B cell (primary cell): ENCODE data around the gene GP1BB. TPM values are rescaled to one million over a fixed set of nuclear protein-coding genes. Genes with fewer than 3 reads are reported as not detected.

Experiments
- ATAC-seq: fragments of 200-7000 bp; cut with Tn5 transposase; one replicate; pipeline ENCODE4 v1.10.0; 2021; ENCODE audit warnings: low read depth, mild to moderate bottlenecking, moderate number of reproducible peaks, moderate library complexity
- CTCF ChIA-PET: fragments of 350-600 bp; sonication (Branson Sonifier 250); formaldehyde crosslinking; loops from one replicate; lab custom pipeline; 2021; ENCODE audit warnings: antibody characterized with exemption, inconsistent platforms; lab: Charles Lee
- POLR2A ChIA-PET: fragments of 350-600 bp; sonication (Branson Sonifier 250); formaldehyde crosslinking; loops from one replicate; lab custom pipeline; 2021; ENCODE audit warnings: antibody characterized with exemption; lab: Charles Lee
- DNase-seq: peaks from one replicate; pipeline ENCODE4 v3.0.0; 2013
- H2AFZ ChIP-seq: 2 replicates; pipeline ENCODE4 v1.6.1; 2012; ENCODE audit warnings: mild to moderate bottlenecking, low read depth, low read length; ENCODE audit not compliant: insufficient read depth, poor library complexity, severe bottlenecking
- H3K27ac ChIP-seq, 2 donors: 1 replicate in 1 of 2; 2 replicates in 1 of 2; pipeline ENCODE4 v1.5.1; 2012 to 2013; ENCODE audit warnings: low read length in 2 of 2, mild to moderate bottlenecking in 2 of 2, moderate library complexity in 1 of 2
- H3K27me3 ChIP-seq, 4 experiments: fragments of 200-600 bp in 1 of 4; sonication (generic) in 1 of 4; replicated peaks in 1 of 4; 1 replicate in 2 of 4; 2 replicates in 2 of 4; pipeline versions ENCODE4 v1.6.1 to v1.7.0; 2013 to 2016; ENCODE audit warnings: low read length in 3 of 4, mild to moderate bottlenecking in 2 of 4, mixed read lengths in 1 of 4, moderate library complexity in 1 of 4; ENCODE audit not compliant: insufficient read depth in 4 of 4, control insufficient read depth in 3 of 4; ENCODE audit errors: control extremely low read depth in 1 of 4
- H3K36me3 ChIP-seq, 2 experiments: replicated peaks in 1 of 2; 1 replicate in 1 of 2; 2 replicates in 1 of 2; pipeline versions ENCODE4 v1.6.1 to v1.7.1; 2013; ENCODE audit warnings: low read length in 1 of 2; ENCODE audit not compliant: insufficient read depth in 2 of 2, control insufficient read depth in 1 of 2; ENCODE audit errors: control extremely low read depth in 1 of 2, extremely low read depth in 1 of 2
- H3K4me1 ChIP-seq, 2 donors: fragments of 200-600 bp in 1 of 2; sonication (generic) in 1 of 2; 1 replicate in 1 of 2; 2 replicates in 1 of 2; pipeline versions ENCODE4 v1.5.1 to v1.6.1; 2013 to 2017; ENCODE audit warnings: low read length in 2 of 2; ENCODE audit not compliant: control insufficient read depth in 2 of 2, insufficient read depth in 2 of 2
- H3K4me2 ChIP-seq: replicated peaks from 2 replicates; pipeline ENCODE3; 2012; ENCODE audit warnings: mild to moderate bottlenecking, low read depth, low read length; ENCODE audit not compliant: poor library complexity, severe bottlenecking
- H3K4me3 ChIP-seq, 5 experiments: fragments of 200-600 bp in 1 of 5; sonication (generic) in 1 of 5; 1 replicate in 3 of 5; 2 replicates in 2 of 5; pipeline versions ENCODE4 v1.5.1 to v1.7.0; 2011 to 2016; ENCODE audit warnings: low read length in 4 of 5, mild to moderate bottlenecking in 4 of 5, low read depth in 2 of 5, control low read depth in 1 of 5, moderate library complexity in 1 of 5; ENCODE audit not compliant: insufficient read depth in 1 of 5; ENCODE audit errors: control extremely low read depth in 1 of 5, extremely low read depth in 1 of 5
- H3K79me2 ChIP-seq: fragments of 200-600 bp; sonication (generic); one replicate; pipeline ENCODE4 v1.6.0; 2016; ENCODE audit warnings: low read length; ENCODE audit not compliant: control insufficient read depth, insufficient read depth
- H3K9ac ChIP-seq: fragments of 200-600 bp; sonication (generic); 2 replicates; pipeline ENCODE4 v1.6.1; 2017; ENCODE audit warnings: mild to moderate bottlenecking, low read length, moderate library complexity
- H3K9me3 ChIP-seq, 3 donors: one replicate each; pipeline versions ENCODE4 v1.6.1 to v1.7.1; 2013; ENCODE audit warnings: low read length in 2 of 3; ENCODE audit not compliant: control insufficient read depth in 2 of 3, insufficient read depth in 1 of 3; ENCODE audit errors: control extremely low read depth in 1 of 3
- H4K20me1 ChIP-seq: 2 replicates; pipeline ENCODE4 v1.6.0; 2012; ENCODE audit warnings: mild to moderate bottlenecking, low read length; ENCODE audit not compliant: insufficient read depth, control insufficient read depth, poor library complexity, severe bottlenecking
- H3K27ac Mint-ChIP-seq: one replicate; pipeline ENCODE4 v1.8.0; 2021; ENCODE audit warnings: mixed read lengths
- H3K27me3 Mint-ChIP-seq: one replicate; pipeline ENCODE4 v1.8.0; 2021; ENCODE audit warnings: mixed read lengths
- H3K4me1 Mint-ChIP-seq: one replicate; pipeline ENCODE4 v1.8.0; 2021; ENCODE audit warnings: mixed read lengths
- H3K4me3 Mint-ChIP-seq: one replicate; pipeline ENCODE4 v1.8.0; 2021; ENCODE audit warnings: mixed read lengths
- H3K9me3 Mint-ChIP-seq: one replicate; pipeline ENCODE4 v1.8.0; 2022; ENCODE audit warnings: mixed read lengths; ENCODE audit not compliant: insufficient read depth
- EZH2 ChIP-seq: IDR thresholded peaks from 2 replicates; pipeline ENCODE4 v1.6.1; 2012; ENCODE audit warnings: borderline replicate concordance, low read depth, mild to moderate bottlenecking, moderate library complexity, low read length; ENCODE audit not compliant: insufficient read depth, poor library complexity, severe bottlenecking
- WGBS: methylation state at CpG from one replicate; pipeline ENCODE4 v1.1.5; 2013; ENCODE audit warnings: missing lambda C conversion rate; ENCODE audit not compliant: insufficient coverage; 5-methylcytosine and 5-hydroxymethylcytosine counted together
- intact Hi-C: fragments of 100-400 bp; cut with micrococcal nuclease; formaldehyde crosslinking; loops from one replicate; pipeline ENCODE4 v1.10.0; 2022
- polyA plus RNA-seq: library from polyadenylated mRNA; depleted of rRNA; stranded (reverse); fragments of >200 nt; gene quantifications from 2 replicates; pipeline ENCODE4 v1.2.3, GENCODE V29; 2012
- total RNA-seq, 2 donors: library from RNA; stranded (reverse); fragments of 120-200 nt in 1 of 2; gene quantifications; 1 replicate in 1 of 2; 2 replicates in 1 of 2; pipeline versions ENCODE4 v1.2.3 to v1.2.4, GENCODE V29; 2013 to 2022
- TF ChIP-seq, protein P1 (sequence below): fragments of 200-600 bp; IDR thresholded peaks from one replicate; pipeline ENCODE4 v1.8.0; 2022; ENCODE audit warnings: antibody characterized with exemption, mild to moderate bottlenecking

GP1BB gene
- total and polyA plus RNA-seq, 2 donors (not counting 1 experiment from before 2014, with no cell fraction given): 0.31 TPM; not detected in 1

GRCh38 chr22:19688301-19689290 is 34.7 kb upstream of the GP1BB start:
- TF ChIP-seq, protein P1, sequence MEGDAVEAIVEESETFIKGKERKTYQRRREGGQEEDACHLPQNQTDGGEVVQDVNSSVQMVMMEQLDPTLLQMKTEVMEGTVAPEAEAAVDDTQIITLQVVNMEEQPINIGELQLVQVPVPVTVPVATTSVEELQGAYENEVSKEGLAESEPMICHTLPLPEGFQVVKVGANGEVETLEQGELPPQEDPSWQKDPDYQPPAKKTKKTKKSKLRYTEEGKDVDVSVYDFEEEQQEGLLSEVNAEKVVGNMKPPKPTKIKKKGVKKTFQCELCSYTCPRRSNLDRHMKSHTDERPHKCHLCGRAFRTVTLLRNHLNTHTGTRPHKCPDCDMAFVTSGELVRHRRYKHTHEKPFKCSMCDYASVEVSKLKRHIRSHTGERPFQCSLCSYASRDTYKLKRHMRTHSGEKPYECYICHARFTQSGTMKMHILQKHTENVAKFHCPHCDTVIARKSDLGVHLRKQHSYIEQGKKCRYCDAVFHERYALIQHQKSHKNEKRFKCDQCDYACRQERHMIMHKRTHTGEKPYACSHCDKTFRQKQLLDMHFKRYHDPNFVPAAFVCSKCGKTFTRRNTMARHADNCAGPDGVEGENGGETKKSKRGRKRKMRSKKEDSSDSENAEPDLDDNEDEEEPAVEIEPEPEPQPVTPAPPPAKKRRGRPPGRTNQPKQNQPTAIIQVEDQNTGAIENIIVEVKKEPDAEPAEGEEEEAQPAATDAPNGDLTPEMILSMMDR: no peak
- no peak for TF ChIP-seq EZH2
- no peak overlapping the region for H3K27ac Mint-ChIP-seq
- 90% methylated on average over 21 of the region's 21 CpGs for WGBS
- no peaks in the 10 kb centered on the region for H3K4me1 Mint-ChIP-seq
- H2AFZ ChIP-seq: no peak overlapping the region
- no peaks in the 10 kb centered on the region for H3K36me3 ChIP-seq
- no peak overlapping the region for H3K4me3 ChIP-seq
- ChIA-PET POLR2A (no interaction called here), CTCF (no interaction called here)
- H3K9me3 ChIP-seq: no peaks in the 10 kb centered on the region
- intact Hi-C loops: no loop called here
- no peaks in the 10 kb centered on the region for H3K9me3 Mint-ChIP-seq
- H4K20me1 ChIP-seq: no peaks in the 10 kb centered on the region
- DNase-seq (no peak), ATAC-seq (no peak)
- H3K27me3 Mint-ChIP-seq: peaks cover 16% of the 10 kb centered on the region
- no peak overlapping the region for H3K4me2 ChIP-seq
- no peak overlapping the region for H3K27ac ChIP-seq
- no peaks in the 10 kb centered on the region for H3K79me2 ChIP-seq
- no peaks in the 10 kb centered on the region for H3K4me1 ChIP-seq
- H3K9ac ChIP-seq: no peak overlapping the region
- no peaks in the 10 kb centered on the region for H3K27me3 ChIP-seq
- H3K4me3 Mint-ChIP-seq: no peak overlapping the region

GRCh38 chr22:19689408-19689807 is 33.9 kb upstream of the GP1BB start:
- H4K20me1 ChIP-seq: no peaks in the 10 kb centered on the region
- H3K9me3 Mint-ChIP-seq: no peaks in the 10 kb centered on the region
- DNase-seq (no peak), ATAC-seq (no peak)
- intact Hi-C loops: no loop called here
- H3K79me2 ChIP-seq: no peaks in the 10 kb centered on the region
- CTCF ChIA-PET: no interaction called here
- no peaks in the 10 kb centered on the region for H3K4me1 Mint-ChIP-seq
- H3K36me3 ChIP-seq: no peaks in the 10 kb centered on the region
- H3K27ac Mint-ChIP-seq: no peak overlapping the region
- POLR2A ChIA-PET: no interaction called here
- no peak overlapping the region for H3K9ac ChIP-seq
- TF ChIP-seq, protein P1: no peak
- TF ChIP-seq EZH2: no peak
- H2AFZ ChIP-seq: no peak overlapping the region
- no peak overlapping the region for H3K4me2 ChIP-seq
- WGBS: 40% methylated on average over 15 of the region's 15 CpGs
- H3K4me1 ChIP-seq: no peaks in the 10 kb centered on the region
- no peak overlapping the region for H3K4me3 ChIP-seq
- no peak overlapping the region for H3K27ac ChIP-seq
- H3K27me3 ChIP-seq: no peaks in the 10 kb centered on the region
- H3K27me3 Mint-ChIP-seq: peaks cover 16% of the 10 kb centered on the region
- H3K9me3 ChIP-seq: no peaks in the 10 kb centered on the region
- H3K4me3 Mint-ChIP-seq: no peak overlapping the region
